HG03039 (cell line): ENCODE measurements around the gene CC2D2B.
"Not testable (repeated sequence)": the region's sequence is repeated elsewhere in the genome, so short reads cannot be mapped to it uniquely, and the experiment has no call there.

Experiments used
- ATAC-seq: cut with Tn5 transposase; IDR thresholded peaks from one replicate; pipeline ENCODE4 v1.9.1; 2021; ENCODE audit warnings: mild to moderate bottlenecking, moderate library complexity; ENCODE audit not compliant: unreplicated experiment

Gene CC2D2B

DNA sequence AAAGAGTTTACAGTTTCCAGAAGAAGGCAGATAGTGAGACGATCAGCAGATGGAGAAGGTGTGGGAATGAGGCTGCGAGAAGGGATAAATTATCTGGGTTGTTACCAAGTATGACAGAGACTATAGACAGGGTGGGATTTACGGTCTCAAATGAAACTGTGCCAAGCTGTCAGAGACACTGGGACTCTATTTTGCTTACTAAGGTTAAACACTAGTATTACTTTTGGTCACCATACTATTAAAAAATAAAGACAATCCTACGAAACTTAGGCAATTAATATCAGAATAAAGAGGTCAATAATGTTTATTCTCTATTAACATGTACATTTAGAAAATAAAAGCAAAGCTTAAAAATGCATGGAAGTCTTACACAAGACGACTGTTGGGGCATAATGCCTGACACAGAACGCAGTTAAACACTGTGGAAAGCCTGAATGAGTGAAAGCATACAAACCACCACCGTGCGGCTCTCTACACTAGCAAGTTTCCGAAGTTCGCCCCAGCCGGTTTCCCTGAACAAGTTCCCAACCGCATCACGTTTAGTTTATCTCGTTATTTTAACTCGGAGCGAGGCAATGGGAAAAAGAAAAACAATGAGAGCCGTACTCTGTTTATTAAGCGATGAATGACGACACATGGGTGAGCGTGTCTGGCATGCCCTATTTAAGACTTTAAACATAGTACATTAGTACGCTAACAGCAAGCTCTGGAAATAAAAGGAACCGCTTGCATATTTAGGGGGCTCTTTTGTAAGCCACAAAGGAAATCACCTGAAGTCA is 909 bp upstream of the CC2D2B start:
- ATAC-seq, result peak; percentile 24

- ATAC-seq, result no peak
Observed at GRCh38 chr10:95908450-95908849, 675 bp downstream of the CC2D2B start.

- ATAC-seq, result no peak
Observed at GRCh38 chr10:95909561-95909960, 1.8 kb downstream of the CC2D2B start.

- not testable (repeated sequence) for ATAC-seq
Observed at GRCh38 chr10:95916039-95916438, 8.3 kb downstream of the CC2D2B start.

DNA sequence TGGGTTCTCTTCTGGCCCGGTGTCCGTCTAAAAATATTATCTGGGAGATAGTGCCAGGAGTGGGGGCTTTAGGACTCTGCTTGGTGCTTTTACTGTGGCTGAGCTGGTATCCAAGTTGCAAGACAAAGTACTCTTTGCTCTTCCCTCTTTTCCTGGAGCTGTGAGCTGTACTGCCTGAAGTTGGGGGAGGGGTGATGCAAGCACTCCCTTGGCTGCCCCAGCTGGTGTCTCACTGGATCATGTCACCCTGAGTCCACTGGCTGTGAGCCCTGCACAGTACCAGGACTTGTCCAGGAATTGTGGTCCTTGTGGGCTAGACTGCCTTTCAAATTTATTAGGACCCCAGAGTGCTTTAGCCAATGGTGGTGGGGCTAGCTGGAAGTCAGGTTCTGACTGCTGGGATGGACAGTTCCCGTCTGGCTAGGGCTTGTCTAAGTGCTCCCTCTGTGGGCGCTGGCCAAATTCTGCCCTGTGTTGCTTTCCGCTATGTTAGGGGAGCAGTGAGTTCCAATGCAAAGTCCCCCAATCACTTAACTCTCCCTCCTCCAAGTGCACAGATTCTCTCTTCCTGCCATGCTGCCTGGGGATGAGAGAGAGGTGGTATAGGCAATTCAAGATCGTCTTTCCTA is 13.1 kb downstream of the CC2D2B start:
- no peak for ATAC-seq

DNA sequence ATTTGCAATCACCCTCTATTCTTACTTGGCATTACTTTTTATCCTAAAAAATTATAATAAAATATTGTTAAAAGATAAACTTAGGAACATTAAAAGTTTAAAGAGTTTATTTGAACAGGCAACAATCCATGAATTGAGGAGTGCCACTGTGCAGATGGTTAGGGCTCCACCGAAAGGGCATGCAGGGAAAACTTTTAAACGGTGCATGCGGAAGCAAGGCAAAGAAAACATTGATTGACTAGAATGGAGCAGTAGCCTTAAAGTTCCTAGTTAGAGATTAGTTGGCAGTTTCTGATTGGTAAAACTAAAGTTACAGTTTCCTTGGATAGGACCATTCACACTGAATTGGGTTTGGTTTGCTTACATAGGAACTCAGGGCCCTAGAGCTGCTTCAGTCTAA is 17.3 kb downstream of the CC2D2B start:
- ATAC-seq, result no peak

DNA sequence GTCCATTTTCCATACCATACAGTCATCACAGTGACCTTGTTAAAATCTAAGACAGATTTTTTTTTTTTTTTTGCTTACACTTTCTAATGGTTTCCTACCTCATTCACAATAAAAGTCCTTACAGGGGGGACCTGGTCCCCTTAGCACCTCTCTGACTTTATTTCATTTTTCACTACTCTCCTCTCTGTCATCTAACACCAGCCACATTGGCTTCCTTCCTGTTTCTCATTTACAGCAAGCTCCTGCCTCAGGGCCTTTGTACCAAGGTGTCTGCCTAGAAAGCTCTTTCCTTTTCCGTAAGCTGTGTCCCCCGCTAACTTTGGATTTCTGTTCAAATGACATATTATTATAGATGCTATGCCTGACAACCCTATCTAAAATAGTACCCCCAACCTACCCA is 27.7 kb downstream of the CC2D2B start:
- no peak for ATAC-seq

DNA sequence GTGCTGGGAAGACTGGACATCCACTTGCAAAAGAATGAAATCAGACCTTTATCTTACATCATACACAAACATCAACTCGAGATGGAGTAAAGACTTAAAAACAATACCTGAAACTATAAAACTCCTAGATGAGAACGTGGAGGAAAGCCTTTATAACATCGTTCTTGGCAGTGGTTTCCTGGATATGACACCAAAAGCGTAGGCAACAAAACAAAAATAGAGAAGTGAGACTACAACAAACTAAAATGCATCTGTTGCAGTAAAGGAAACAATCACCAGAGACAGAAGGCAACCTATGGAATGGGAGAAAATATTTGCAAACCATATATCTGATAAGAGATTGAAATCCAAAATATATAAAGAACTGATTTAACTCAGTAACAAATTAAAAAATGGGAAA is 33.3 kb downstream of the CC2D2B start:
- no peak for ATAC-seq

DNA sequence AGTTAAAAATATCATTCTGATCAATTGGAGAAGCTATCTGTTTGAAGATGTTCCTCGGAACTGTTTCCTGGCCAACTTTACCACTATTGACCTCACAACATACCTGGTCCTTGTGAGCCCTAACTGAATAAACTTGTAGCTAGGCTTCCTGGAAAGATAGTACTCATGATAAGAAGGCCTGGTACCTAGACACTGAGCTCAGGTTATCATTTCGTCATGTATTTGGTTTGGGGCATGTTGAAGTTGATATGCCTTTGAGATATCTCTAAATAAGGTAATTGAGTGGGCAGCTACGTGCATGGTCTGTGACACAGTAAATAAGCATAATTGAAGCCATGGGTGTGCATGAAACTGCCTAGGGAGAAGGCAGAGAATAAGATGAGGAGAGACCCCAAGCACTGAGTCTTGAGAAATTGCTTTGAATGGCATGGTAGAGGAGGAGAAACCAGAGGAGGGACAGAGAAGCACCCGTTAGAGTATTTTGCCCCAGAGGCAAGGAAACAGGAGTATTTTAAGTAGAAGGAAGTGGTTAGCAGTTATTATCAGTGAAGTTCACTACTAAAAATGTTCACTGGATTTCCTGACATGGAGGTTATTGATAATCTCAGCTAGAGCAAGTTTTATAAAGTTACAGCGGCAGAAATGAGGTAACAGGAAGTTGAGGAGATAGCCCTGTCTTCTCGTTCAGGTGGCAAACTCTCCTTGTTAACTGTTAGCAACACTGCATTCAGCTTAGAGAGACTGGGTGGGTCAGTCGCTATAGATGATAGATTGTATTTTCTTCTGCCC is 55.6 kb downstream of the CC2D2B start:
- no peak for ATAC-seq

- no peak for ATAC-seq
Observed at GRCh38 chr10:95963991-95964389, 56.2 kb downstream of the CC2D2B start.

DNA sequence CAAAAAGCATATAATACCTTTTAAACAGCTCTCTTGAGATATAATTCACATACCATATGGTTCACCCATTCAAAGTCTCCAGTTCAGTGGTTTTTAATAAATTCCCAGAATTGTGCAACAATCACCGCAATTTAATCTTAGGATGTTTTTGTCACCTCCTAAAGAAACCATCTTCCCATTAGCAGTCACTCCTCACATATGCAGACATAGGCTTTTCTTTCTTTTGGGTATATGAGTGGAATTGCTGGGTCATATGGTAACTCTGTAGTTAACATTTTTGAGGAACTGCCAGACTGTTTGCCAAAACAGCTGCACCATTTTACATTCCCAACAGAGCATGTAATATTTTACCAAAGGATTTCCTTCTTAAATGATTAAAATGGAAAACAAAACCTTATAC is 57.0 kb downstream of the CC2D2B start:
- ATAC-seq, result no peak

DNA sequence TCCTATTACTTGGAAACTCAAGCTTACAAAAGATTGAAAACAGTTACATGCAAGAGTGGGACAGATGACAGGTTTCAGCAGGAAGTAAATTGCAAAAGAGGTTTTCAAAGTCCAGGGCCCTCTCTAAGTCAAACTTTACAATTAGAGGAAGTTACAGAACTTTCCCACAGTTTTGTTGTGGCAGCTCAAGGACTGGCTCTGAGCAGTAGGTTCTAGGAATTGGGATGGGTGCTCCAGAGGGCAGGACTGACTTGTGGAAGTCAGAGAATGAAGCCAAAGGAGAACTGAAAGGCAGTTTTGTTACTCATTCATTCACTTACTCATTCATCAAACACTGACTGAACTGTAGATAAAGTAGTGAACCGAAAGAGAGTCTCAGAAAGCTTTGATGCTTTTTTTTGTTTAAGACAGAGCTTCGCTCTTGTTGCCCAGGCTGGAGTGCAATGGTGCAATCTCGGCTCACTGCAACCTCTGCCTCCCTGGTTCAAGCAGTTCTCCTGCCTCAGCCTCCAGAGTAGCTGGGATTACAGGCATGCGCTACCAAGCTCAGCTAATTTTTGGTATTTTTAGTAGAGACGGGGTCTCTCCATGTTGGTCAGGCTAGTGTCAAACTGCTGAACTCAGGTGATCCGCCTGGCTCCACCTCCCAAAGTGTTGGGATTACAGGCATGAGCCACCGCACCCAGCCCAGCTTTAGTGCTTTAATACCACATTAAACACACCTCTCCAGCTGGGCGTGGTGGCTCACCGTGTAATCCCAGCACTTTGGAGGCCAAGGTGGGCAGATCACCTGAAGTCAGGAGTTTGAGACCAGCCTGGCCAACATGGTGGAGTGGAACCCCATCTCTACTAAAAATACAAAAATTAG is 68.8 kb downstream of the CC2D2B start:
- no peak for ATAC-seq

DNA sequence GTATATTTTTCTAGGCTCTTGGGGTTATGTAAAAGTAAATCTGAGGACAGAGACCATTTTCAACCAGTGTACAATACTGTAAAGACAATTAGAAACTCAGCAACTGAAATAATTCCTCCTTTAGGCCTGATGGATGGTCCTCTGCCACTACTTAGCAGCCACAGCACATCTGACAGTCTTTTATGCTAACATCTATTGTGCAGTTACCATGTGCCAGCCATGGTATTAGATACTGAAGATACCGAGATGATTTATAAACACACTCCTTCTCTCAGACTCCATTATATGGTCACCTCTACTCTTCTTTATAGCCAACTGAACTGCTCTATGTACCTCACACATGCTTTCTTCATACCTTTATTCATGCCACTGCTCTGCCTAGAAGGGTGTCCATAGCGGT is 74.4 kb downstream of the CC2D2B start:
- ATAC-seq, result no peak

- ATAC-seq, result peak; percentile 94
Observed at GRCh38 chr10:95987685-95988426, 80.1 kb downstream of the CC2D2B start.

- no peak for ATAC-seq
Observed at GRCh38 chr10:95988702-95989101, 80.9 kb downstream of the CC2D2B start.

DNA sequence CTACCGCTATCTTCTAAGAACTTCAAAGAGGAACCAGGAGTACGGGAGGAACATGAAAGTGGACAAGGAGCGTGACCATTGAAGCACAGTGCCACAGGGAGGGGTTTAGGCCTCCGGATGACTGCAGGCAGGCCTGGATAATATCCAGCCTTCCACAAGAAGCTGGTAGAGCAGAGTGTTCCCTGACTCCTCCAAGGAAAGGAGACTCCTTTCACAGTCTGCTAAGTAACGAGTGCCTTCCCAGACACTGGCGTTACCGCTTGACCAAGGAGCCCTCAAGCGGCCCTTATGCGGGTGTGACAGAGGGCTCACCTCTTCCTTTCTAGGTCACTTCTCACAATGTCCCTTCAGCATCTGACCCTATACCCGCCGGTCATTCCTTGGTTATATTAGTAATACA is 86.6 kb downstream of the CC2D2B start:
- not testable (repeated sequence) for ATAC-seq

DNA sequence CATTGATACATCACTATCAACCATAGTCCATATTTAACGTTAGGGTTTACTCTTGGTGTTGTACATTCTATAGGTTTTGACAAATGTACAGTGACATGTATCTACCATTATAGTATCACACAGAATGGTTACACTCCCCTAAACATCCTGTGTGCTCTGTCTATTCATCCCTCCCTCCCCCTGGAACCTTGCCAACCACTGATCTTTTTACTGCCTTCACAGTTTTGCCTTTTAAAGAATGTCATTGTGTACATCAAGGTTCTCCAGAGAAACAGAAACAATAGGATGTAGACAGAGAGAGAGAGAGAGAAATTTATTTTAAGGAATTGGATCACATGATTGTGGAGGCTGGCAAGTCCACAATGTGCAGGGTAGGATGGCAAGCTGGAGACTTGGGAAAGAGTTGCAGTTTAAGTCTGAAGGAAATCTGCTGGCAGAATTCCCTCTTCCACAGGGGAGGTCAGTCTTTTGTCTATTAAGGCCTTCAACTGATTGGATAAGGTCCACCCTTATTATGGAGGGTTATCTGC is 90.5 kb downstream of the CC2D2B start:
- ATAC-seq, result no peak

DNA sequence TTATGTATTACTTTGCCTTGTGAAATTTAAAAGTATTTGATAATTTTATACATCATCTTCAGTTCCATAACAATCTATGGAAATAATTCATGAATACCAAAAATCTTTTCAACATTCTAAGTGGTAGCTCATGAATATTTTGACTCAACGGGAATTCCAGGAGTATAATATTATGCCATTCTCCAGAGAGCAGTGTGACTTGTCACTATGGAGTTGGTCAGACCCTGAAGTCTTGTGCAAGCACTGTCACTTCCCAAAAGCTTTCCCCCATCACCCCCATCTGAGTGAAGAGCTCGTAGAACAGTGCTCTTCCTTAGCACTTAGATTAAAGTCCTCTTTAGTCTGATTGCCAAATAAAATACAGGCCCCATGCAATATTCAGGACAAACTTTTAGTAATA is 106.2 kb downstream of the CC2D2B start:
- no peak for ATAC-seq

- ATAC-seq, result no peak
Observed at GRCh38 chr10:96014473-96015102, 106.8 kb downstream of the CC2D2B start.
